Measurements from ENCODE around the gene MEGF11.
A peak's percentile ranks its signal among the peaks of the same experiment; 100 is the strongest.

MEGF11 gene

DNA sequence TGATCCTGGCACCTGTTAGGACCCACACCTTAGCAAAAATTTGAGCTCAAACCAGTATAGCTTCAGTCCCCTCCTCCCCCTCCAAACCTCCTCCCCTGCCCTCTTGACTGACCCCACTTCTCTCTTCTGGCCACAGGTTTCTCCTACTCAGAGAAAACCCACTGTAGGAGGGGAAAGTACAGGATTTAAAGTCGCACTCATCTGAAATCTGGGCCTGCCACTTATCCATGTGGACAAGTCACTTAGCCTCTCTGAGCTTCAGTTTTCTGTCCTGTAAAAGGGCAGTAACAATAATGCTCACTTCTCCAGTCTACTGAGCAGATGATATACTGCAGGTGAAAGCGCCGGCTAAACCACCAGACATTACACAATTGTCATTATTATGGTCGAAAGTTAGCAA is 142.7 kb downstream of the MEGF11 start:
- DNase-seq = no peak

- no peak for DNase-seq
Measured at GRCh38 chr15:66109826-66110225, 143.7 kb downstream of the MEGF11 start.

- no peak for DNase-seq
Measured at GRCh38 chr15:66108483-66109265, 144.9 kb downstream of the MEGF11 start.

DNA sequence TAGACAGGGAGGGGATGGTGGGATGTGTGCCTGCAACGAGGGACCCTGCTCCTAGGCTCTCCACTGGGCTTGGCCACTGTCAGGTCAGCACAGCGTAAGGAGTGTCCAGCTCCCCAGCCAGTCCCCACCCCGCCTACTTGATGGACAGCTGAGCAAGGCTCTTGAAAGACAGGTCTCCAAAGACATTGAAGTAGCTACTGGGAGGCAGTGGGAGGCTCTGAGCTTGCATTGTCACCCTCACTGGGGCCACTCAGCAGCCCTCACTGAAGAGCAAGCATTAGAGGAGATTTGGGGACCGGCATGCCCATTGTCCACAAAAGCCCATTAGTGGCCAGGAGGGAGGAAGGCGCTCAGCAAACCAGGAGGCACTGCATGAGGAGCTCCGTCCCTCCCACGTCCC is 146.5 kb downstream of the MEGF11 start:
- no peak for DNase-seq

GRCh38 chr15:66105286-66106265 is 148.0 kb downstream of the MEGF11 start:
- DNase-seq = no peak

DNA sequence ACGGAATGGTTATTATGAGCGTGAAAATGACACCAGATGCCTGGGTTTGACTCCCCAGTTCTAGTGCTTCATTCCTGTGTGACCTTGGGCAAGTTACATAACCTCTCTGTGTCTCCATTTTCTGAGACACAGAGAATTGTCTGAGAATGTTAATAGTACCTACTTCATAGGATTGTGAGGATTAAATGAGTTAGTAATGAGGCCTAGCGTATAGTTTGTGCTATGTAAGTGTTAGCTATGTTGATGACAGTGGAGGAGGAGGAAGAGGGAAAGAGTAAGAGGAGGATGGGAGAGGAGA is 150.3 kb downstream of the MEGF11 start:
- DNase-seq = no peak

- no peak for DNase-seq
Measured at GRCh38 chr15:66102563-66103292, 150.8 kb downstream of the MEGF11 start.

GRCh38 chr15:66101715-66102395 is 151.7 kb downstream of the MEGF11 start:
- no peak for DNase-seq

DNA sequence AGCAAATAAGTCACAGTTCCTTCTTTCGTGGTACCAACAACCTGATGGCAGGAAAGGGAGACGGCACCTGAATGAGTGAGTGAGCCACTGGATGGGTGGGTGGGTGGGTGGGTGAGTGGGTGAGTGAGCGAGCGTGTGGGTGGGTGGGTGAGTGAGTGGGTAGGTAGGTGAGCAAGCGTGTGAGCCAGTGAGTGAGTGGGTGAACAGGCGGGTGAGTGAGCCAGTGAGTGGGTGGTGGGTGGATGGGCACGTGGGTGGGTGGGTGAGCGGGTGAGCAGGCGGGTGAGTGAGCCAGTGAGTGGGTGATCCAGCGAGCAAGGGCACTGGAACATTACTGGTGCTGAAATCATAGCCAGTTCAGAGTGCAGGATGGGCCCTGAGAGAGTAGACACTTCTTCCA is 152.8 kb downstream of the MEGF11 start:
- no peak for DNase-seq

DNA sequence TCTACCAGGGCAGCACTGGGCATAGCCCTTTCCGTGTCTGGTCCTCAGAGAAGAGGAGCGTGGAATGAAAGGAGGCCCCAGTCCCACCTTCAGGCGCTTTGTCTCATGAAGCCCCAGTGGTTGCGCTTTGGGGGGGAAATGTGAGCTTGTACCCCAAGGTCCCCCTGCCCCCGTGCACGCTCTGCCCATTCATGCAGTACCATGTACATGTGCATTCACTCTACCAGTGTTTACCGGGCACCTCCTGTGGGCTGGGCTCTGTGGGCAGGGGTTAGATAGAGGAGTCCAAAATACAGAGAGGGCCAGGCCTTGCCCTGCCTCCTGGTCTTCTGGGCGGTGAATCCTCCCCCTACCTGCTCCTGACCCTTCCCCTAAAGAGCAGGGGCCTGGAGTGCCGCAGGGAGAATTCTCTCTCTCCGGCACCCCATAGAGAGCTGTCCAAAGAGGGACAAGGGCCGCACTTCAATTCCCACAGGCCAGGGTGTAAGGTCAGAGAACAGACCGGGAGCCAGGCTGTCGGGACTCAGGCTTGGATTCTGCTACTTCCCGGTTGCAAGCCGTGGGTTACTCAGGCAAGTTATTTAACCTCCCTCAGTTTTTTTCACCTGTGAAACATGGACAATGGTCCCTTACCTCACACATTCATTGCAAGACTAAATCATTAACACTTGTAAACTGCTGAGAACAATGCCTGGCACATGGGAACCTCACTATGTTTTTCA is 153.4 kb downstream of the MEGF11 start:
- DNase-seq = no peak

GRCh38 chr15:66098022-66098363 is 155.6 kb downstream of the MEGF11 start:
- DNase-seq = no peak

DNA sequence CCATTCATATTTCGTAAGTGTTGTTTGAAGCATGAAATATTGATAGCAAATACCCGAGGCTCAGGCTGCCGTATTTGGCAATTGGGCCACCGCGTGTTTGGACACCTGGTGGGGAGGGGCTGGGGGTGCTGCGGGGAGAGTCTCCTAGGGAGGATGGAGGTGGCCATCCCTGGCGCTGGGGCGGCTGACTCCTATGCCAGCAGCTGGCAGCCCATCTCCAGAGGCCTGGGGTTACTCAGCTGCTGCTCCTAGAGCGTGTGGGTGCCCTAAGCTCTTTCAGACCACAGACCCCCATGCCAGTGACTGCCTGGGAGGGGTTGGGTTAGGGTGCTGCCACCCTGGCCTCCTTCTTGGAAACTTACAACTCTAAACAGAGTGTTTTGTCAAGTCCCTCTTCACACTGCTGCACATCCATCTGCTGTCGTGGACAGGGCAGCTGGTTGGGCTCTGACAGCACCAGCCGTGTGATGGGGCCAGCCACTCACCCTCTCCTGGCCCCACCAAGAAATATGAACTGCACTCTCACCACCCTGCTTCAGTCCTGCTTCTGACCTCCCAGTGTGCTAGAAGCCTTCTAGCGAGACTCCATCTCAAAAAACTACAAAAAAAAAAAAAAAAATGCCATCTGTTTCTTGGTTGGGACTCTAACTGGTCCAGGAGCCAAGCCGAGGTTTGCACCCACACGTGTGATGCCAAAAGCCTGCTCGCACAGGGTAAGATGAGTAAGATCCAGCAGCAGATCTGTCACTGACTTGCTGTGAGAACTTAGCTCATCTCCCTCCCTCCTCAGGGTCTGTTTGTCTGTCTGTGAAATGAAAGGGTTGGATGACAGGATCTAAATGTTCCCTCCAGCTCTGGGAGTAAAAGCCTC is 156.2 kb downstream of the MEGF11 start:
- DNase-seq = no peak

- DNase-seq = no peak
Measured at GRCh38 chr15:66096688-66097058, 156.9 kb downstream of the MEGF11 start.

DNA sequence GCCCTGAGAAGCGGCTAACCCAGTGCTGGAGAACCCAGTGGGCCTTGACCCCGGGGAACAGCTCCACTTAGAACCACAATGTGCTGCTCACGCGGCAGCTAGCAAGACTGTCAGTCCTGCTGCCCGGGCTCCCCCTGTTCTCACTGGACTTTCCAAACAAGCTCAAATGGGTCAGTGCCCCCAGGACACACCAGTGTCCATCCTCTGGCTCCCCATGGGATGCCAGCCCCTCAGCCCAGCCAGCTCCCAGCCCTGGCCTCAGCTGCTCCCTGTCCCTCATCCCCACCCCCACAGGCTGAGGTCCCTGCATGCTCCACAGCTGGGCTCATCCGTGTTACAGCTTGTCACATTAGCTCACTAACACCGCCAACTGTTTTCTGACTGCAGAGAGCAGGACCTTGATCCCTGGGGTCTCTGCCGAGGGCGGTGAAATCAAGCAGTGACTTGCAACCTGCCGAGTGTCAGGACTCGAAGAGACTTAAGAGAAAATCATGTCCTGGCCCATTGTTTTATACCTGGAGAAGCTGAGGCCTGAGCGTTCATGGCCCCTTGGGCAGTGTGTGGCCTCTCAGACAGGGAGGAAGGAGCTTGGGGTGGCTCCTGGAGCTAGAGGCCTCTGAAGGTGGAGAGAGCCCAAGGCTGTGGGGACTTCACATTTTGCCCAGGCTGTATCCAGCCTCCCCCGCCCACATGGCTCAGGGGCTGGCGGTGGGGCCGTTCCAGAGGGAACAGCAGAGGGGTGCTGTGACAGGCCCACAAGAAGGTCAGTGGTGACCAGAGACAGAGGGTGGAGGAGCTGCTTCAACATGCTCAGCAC is 157.5 kb downstream of the MEGF11 start:
- DNase-seq = no peak

DNA sequence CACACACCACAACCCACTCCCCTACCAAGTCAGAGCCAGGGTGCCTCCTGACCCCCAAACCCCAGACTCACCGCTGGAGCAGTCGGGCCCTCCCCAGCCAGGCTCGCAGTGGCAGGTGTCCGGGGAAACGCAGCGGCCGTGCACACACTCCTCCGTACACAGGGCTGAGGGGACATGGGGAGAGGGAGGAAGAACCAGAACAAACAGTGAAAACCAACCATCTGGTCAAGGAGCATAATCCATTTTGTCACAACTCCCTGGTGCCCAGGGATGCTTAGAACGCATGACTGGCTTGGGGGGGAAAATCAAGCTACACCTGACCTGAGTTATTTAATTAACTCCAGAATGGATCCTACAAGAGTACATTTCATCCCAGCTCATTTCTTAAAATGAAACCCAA is 159.2 kb downstream of the MEGF11 start:
- no peak for DNase-seq

GRCh38 chr15:66092053-66093016 is 161.2 kb downstream of the MEGF11 start:
- DNase-seq = no peak

DNA sequence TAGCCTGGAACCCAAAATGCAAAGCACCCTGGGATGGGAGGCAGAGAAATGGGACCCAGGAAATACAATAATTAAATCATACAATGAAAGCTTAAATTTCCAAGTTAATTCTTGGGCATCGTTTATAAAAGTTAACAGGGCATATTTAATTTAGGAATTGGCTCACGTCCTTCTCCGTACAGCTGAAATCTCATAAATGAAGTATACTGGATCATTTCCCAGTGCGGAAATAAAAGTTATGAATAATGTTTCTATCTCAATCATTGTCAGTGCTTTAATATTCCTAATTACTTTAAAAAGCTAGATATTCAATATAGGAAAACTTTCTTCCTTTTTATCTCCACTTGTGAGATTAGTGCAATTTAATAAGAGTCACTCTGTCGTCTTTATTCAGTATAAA is 164.0 kb downstream of the MEGF11 start:
- DNase-seq = no peak

DNA sequence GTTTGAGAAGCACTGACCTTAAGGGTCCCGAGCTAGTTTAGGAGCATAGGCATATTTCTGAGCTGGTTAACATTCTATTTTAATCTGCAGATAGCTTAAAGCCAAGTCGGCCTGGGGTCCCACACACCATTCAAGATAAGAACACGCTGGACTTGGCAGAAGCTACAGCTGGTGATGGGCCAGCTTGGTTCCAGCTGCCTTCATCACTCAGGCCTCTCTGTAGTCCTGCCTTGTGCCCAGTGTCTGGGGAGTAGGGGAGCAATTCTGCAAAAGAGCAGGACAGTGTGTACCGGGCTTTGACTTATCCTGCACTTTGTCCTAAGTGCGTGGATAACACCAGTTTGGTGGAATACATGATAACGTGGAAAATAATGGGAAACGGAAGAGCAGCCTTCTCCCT is 164.5 kb downstream of the MEGF11 start:
- DNase-seq = no peak

GRCh38 chr15:66085128-66085527 is 168.4 kb downstream of the MEGF11 start:
- DNase-seq = peak; percentile 23

Measured in activated naive CD4-positive, alpha-beta T cell treated with Interleukin-2 at 50 U/mL for 16 hours (primary cell).